Measurements from ENCODE around the gene ZNF771.

GRCh38 chr16:30365200-30365599, 42.2 kb upstream of the ZNF771 start:
- TF ChIP-seq CTCF (IDR thresholded peaks at IDR 0.05 in 2 of 3, conservative IDR thresholded peaks at IDR 0.05 in 1 of 3; ENCODE audit: borderline replicate concordance in 1 of 3, insufficient read depth in 1 of 3, low read depth in 2 of 3, low read length in 2 of 3) (no peak), EZH2 (IDR thresholded peaks at IDR 0.05) (no peak), POLR2AphosphoS5 (IDR thresholded peaks at IDR 0.05; ENCODE audit: low read depth, low read length) (no peak), POLR2A (IDR thresholded peaks at IDR 0.05; ENCODE audit: borderline replicate concordance, extremely low read depth, insufficient read depth, insufficient read length) (no peak), SP1 (IDR thresholded peaks at IDR 0.05; ENCODE audit: low read depth) (no peak), JUND (IDR thresholded peaks at IDR 0.05) (no peak), MAX (IDR thresholded peaks at IDR 0.05) (no peak)
